K562 (cell line): ENCODE measurements around the gene CERS3. TPM values are rescaled to one million over a fixed set of nuclear protein-coding genes. Genes with fewer than 3 reads are reported as not detected.

Source experiments
- ATAC-seq: fragments of 200-7000 bp; cut with Tn5 transposase; 3 replicates; pipeline ENCODE4 v1.9.1; 2020; ENCODE audit warnings: moderate library complexity
- BruUV-seq: library from RNA; stranded (reverse); fragments of 400-500 nt; replicated peaks from 2 replicates; lab custom pipeline; 2021; lab: Mats Ljungman, UMichigan
- CTCF ChIA-PET: fragments of 300-600 bp; formaldehyde crosslinking; extraction: SDS; loops from one replicate; lab custom pipeline; 2021; ENCODE audit warnings: low intra/inter-chr PET ratio; lab: Yijun Ruan, JAX
- POLR2A ChIA-PET: fragments of 300-600, 350-650 bp; sonication (Branson Sonifier 250); formaldehyde crosslinking; extraction: SDS; loops from one replicate; lab custom pipeline; 2021; ENCODE audit warnings: antibody characterized with exemption, inconsistent platforms; lab: Yijun Ruan, JAX
- DNase-seq, 4 experiments: peaks; one replicate each; pipeline versions ENCODE4 v3.0.0 to v3.0.0-alpha.2; 2011 to 2018; ENCODE audit warnings: low spot score in 3 of 4, mixed read lengths in 3 of 4; ENCODE audit errors: extremely low read depth in 1 of 4
- FAIRE-seq: peaks from 2 replicates; lab custom pipeline; 2011; peaks lifted over from hg19 to GRCh38; lab: Jason Lieb, UNC
- H2AFZ ChIP-seq: 2 replicates; pipeline ENCODE4 v1.6.0; 2011; ENCODE audit warnings: low read depth, low read length, control low read depth, inconsistent platforms
- H3K27ac ChIP-seq: fragments of 200-600 bp; 3 replicates; pipeline ENCODE4 v1.8.0; 2011; ENCODE audit warnings: low read depth, mild to moderate bottlenecking, control low read depth, inconsistent platforms, low read length, moderate library complexity, mixed read lengths; ENCODE audit errors: extremely low read depth
- H3K27me3 ChIP-seq, 2 experiments: fragments of 300-600 bp in 1 of 2; 2 replicates in 1 of 2; 3 replicates in 1 of 2; pipeline versions ENCODE4 v1.6.0 to v1.8.0; 2011; ENCODE audit warnings: inconsistent platforms in 2 of 2, low read length in 2 of 2, mild to moderate bottlenecking in 1 of 2, mixed read lengths in 1 of 2, moderate library complexity in 1 of 2; ENCODE audit not compliant: control insufficient read depth in 2 of 2, insufficient read depth in 2 of 2
- H3K36me3 ChIP-seq: fragments of 300-600 bp; 3 replicates; pipeline ENCODE4 v1.8.0; 2011; ENCODE audit warnings: mild to moderate bottlenecking, low read length, inconsistent platforms; ENCODE audit not compliant: control insufficient read depth, insufficient read depth
- H3K4me1 ChIP-seq, 2 experiments: fragments of 200-600 bp in 1 of 2; replicated peaks in 1 of 2; 2 replicates in 1 of 2; 3 replicates in 1 of 2; pipeline versions ENCODE4 v1.5.1 to v1.8.0; 2011; ENCODE audit warnings: inconsistent platforms in 2 of 2, low read length in 2 of 2, mild to moderate bottlenecking in 1 of 2, mixed read lengths in 1 of 2, moderate library complexity in 1 of 2; ENCODE audit not compliant: control insufficient read depth in 2 of 2, insufficient read depth in 2 of 2
- H3K4me2 ChIP-seq: 2 replicates; pipeline ENCODE4 v1.6.1; 2011; ENCODE audit warnings: low read length, control low read depth, inconsistent platforms, mixed read lengths; ENCODE audit not compliant: insufficient read depth
- H3K4me3 ChIP-seq: fragments of 200-600 bp; sonication (generic), shearing (Covaris generic); 2 replicates; pipeline ENCODE4 v1.5.1; 2016; ENCODE audit warnings: control low read depth, inconsistent platforms
- H3K79me2 ChIP-seq: fragments of 200-600 bp; 3 replicates; pipeline ENCODE4 v1.8.0; 2011; ENCODE audit warnings: low read length, inconsistent platforms; ENCODE audit not compliant: control insufficient read depth, insufficient read depth
- H3K9ac ChIP-seq, 2 experiments: 2 replicates each; pipeline versions ENCODE4 v1.6.0 to v1.6.1; 2011; ENCODE audit warnings: low read depth in 2 of 2, low read length in 2 of 2, control low read depth in 1 of 2, inconsistent platforms in 1 of 2, mild to moderate bottlenecking in 1 of 2, mixed read lengths in 1 of 2; ENCODE audit not compliant: insufficient read depth in 1 of 2
- H3K9me1 ChIP-seq: one replicate; pipeline ENCODE4 v1.6.0; 2011; ENCODE audit warnings: inconsistent platforms, mild to moderate bottlenecking, low read length, moderate library complexity; ENCODE audit not compliant: control insufficient read depth, insufficient read depth
- H3K9me3 ChIP-seq: replicated peaks from 2 replicates; pipeline ENCODE4 v1.5.1; 2011; ENCODE audit warnings: low read depth, low read length, inconsistent platforms; ENCODE audit not compliant: control insufficient read depth, insufficient read depth
- H4K20me1 ChIP-seq: replicated peaks from 2 replicates; pipeline ENCODE4 v1.6.1; 2011; ENCODE audit warnings: low read length, inconsistent platforms, mixed read lengths; ENCODE audit not compliant: control insufficient read depth, insufficient read depth
- CBX8 ChIP-seq: fragments of 200-600 bp; sonication (generic); IDR thresholded peaks from 2 replicates; pipeline ENCODE4 v1.6.1; 2012; ENCODE audit warnings: borderline replicate concordance, mixed run types, low read depth, mild to moderate bottlenecking, moderate library complexity, mixed read lengths, low read length, control low read depth, inconsistent platforms; ENCODE audit not compliant: poor library complexity, severe bottlenecking; ENCODE audit errors: extremely low read depth
- ESRRA ChIP-seq: fragments of 450-650 bp; IDR thresholded peaks from 2 replicates; pipeline ENCODE4 v1.6.1; 2014; ENCODE audit warnings: low read depth, mild to moderate bottlenecking, moderate library complexity, borderline replicate concordance
- EZH2 ChIP-seq: IDR thresholded peaks from 2 replicates; pipeline ENCODE4 v1.6.1; 2012; ENCODE audit warnings: low read depth, mild to moderate bottlenecking, inconsistent platforms, low read length, borderline replicate concordance
- MBD2 ChIP-seq: sonication (generic); IDR thresholded peaks from 2 replicates; pipeline ENCODE4 v1.6.1; 2016; ENCODE audit warnings: low read depth, borderline replicate concordance
- MED1 ChIP-seq: sonication (generic); formaldehyde crosslinking; IDR thresholded peaks from 2 replicates; pipeline ENCODE4 v1.8.1; 2023; ENCODE audit warnings: missing genetic modification reagents, borderline replicate concordance
- NELFE ChIP-seq: IDR thresholded peaks from 2 replicates; pipeline ENCODE4 v1.6.1; 2011; ENCODE audit warnings: mild to moderate bottlenecking; ENCODE audit not compliant: insufficient read depth, insufficient read length
- RBFOX2 ChIP-seq: fragments of 200-400 bp; formaldehyde crosslinking; IDR thresholded peaks from 2 replicates; pipeline ENCODE4 v1.6.1; 2017; ENCODE audit warnings: low read depth, mild to moderate bottlenecking, low read length, moderate library complexity
- RBM25 ChIP-seq: fragments of 200-400 bp; formaldehyde crosslinking; IDR thresholded peaks from 2 replicates; pipeline ENCODE4 v1.6.1; 2018; ENCODE audit warnings: low read length, low read depth, moderate library complexity; ENCODE audit not compliant: severe bottlenecking
- SRF ChIP-seq, 2 experiments: fragments of 250-450, 450-650 bp in 1 of 2; sonication (Bioruptor Pico) in 1 of 2; sonication (generic) in 1 of 2; formaldehyde crosslinking; IDR thresholded peaks; 2 replicates each; pipeline versions ENCODE4 v1.5.0 to v1.5.1; 2020 to 2022; ENCODE audit warnings: mild to moderate bottlenecking in 1 of 2, missing genetic modification reagents in 1 of 2
- TRIM24 ChIP-seq, 2 experiments: fragments of 450-650 bp; IDR thresholded peaks; 2 replicates each; pipeline ENCODE4 v1.6.1; 2016
- ZBTB2 ChIP-seq: fragments of 450-650 bp; IDR thresholded peaks from 2 replicates; pipeline ENCODE4 v1.6.1; 2016; ENCODE audit warnings: antibody characterized with exemption
- ZZZ3 ChIP-seq: fragments of 450-650 bp; IDR thresholded peaks from 2 replicates; pipeline ENCODE4 v1.6.1; 2016; ENCODE audit warnings: antibody characterized with exemption, mild to moderate bottlenecking, moderate library complexity
- WGBS: fragments of 100-300 bp; shearing (Covaris generic); methylation state at CpG from one replicate; pipeline ENCODE4 v1.1.6; 2016; ENCODE audit warnings: low coverage, mixed read lengths; ENCODE audit not compliant: insufficient coverage; ENCODE audit errors: missing lambda C conversion rate; 5-methylcytosine and 5-hydroxymethylcytosine counted together
- in situ Hi-C: fragments of 300-500 bp; cut with MboI; formaldehyde crosslinking; loops from 4 replicates; pipeline ENCODE4 v1.15.0; 2018; ENCODE audit warnings: inconsistent platforms, mixed read lengths
- intact Hi-C: fragments of 100-400 bp; cut with micrococcal nuclease; formaldehyde crosslinking; loops from 2 replicates; pipeline ENCODE4 v1.14.2; 2022
- polyA plus RNA-seq, 8 experiments: library from polyadenylated mRNA; depleted of rRNA in 4 of 8; stranded (reverse) in 5 of 8; unstranded in 3 of 8; fragments of >200 nt; fragmentation: Nextera tagmentation in 2 of 8; fragmentation: Illumina TruSeq in 1 of 8; extraction: Ambion mirVana in 2 of 8; extraction: Trizol in 1 of 8; gene quantifications; 2 replicates each; pipeline versions ENCODE4 v1.2.1 to v1.2.3, GENCODE V29; 2011 to 2014; ENCODE audit warnings: inconsistent platforms in 1 of 8, missing spikeins in 1 of 8
- total RNA-seq, 7 experiments: library from RNA; depleted of rRNA in 6 of 7; stranded (reverse); fragments of >200 nt in 6 of 7; fragmentation: Illumina TruSeq in 2 of 7; extraction: Trizol in 2 of 7; gene quantifications; 2 replicates each; pipeline versions ENCODE4 v1.2.1 to v1.2.3, GENCODE V29; 2011 to 2021; ENCODE audit warnings: low replicate concordance in 1 of 7
- TF ChIP-seq, protein P1 (sequence below), 2 experiments: fragments of 250-450 bp in 1 of 2; fragments of 450-650 bp in 1 of 2; sonication (Bioruptor Pico) in 1 of 2; IDR thresholded peaks; 2 replicates each; pipeline versions ENCODE4 v1.6.1 to v1.8.0; 2016 to 2021; ENCODE audit warnings: mild to moderate bottlenecking in 2 of 2, moderate library complexity in 2 of 2, missing compliant biosample characterization in 1 of 2, missing genetic modification characterization in 1 of 2

CERS3 gene
- total and polyA plus RNA-seq, 9 of the 15 experiments (the other 6 are each of a cell fraction or from before 2014, with no cell fraction given) = not detected

- 0% methylated on average over 2 of the region's 2 CpGs for WGBS
- TF ChIP-seq ZBTB2 (no peak), ESRRA (no peak), TRIM24 (IDR thresholded peaks at IDR 0.05) (no peak), NELFE (no peak), SRF (CRISPR knock-in tag; IDR thresholded peaks at IDR 0.05) (no peak), MED1 (no peak), MBD2 (no peak), CBX8 (no peak), ZZZ3 (no peak), RBFOX2 (no peak), EZH2 (no peak), RBM25 (no peak)
- TF ChIP-seq, protein P1, sequence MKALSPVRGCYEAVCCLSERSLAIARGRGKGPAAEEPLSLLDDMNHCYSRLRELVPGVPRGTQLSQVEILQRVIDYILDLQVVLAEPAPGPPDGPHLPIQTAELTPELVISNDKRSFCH (CRISPR knock-in tag; IDR thresholded peaks at IDR 0.05) = no peak
- TF ChIP-seq, protein P1 (tag; IDR thresholded peaks at IDR 0.05) = no peak
- TF ChIP-seq, all 486 proteins: peak for 0
- no peak for ATAC-seq
- no TSS peak for BruUV-seq
- intact Hi-C loops (no loop called here), in situ Hi-C loops (no loop called here)
- Histone ChIP-seq H3K27me3 (no peaks in the 10 kb centered on the region), H3K4me1 (no peaks in the 10 kb centered on the region), H3K4me2 (no peak overlapping the region), H4K20me1 (no peaks in the 10 kb centered on the region), H3K27ac (no peak overlapping the region), H3K79me2 (no peaks in the 10 kb centered on the region), H3K9me3 (no peaks in the 10 kb centered on the region), H3K4me3 (no peak overlapping the region), H3K9ac (no peak overlapping the region), H3K9me1 (no peaks in the 10 kb centered on the region), H2AFZ (no peak overlapping the region), H3K36me3 (no peaks in the 10 kb centered on the region)
- CTCF ChIA-PET = no interaction called here
- FAIRE-seq = no peak
- POLR2A ChIA-PET = no interaction called here
- no peak for DNase-seq
These were observed 74.6 kb downstream of the CERS3 start for GRCh38 chr15:100454148-100454547.
